HG03378 (cell line): ENCODE data around the gene LTK.

Experiments used
- ATAC-seq: cut with Tn5 transposase; IDR thresholded peaks from one replicate; pipeline ENCODE4 v1.9.1; 2021; ENCODE audit warnings: mild to moderate bottlenecking, moderate library complexity; ENCODE audit not compliant: unreplicated experiment

LTK gene

GRCh38 chr15:41499109-41499851, 14.3 kb downstream of the LTK start:
- no peak for ATAC-seq

DNA sequence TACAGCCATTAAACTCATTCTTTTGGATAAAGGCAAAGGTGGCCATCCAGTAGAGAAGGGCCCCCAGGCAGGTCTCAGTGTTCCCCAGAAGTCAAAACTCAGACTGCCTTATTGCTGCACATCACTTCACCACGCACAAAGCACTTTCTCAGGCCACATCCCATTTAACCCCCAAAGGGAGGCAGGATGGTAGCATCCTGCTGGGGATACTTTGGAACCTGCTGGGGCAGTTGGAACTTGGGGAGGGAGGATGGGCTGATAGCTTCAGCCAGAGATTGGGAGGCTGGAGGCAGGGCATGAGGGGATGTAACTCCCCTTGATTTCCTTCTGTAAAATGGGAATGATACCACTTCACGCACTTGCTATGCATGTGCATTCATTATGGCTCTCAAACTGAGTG, 15.0 kb downstream of the LTK start:
- no peak for ATAC-seq

- ATAC-seq = no peak
These were observed 17.7 kb downstream of the LTK start for GRCh38 chr15:41495736-41496599.

- no peak for ATAC-seq
These were observed 18.5 kb downstream of the LTK start for GRCh38 chr15:41494922-41495735.

- ATAC-seq = no peak
These were observed 19.3 kb downstream of the LTK start for GRCh38 chr15:41494190-41494921.

- ATAC-seq = no peak
These were observed 19.8 kb downstream of the LTK start for GRCh38 chr15:41493902-41494189.

- peak; percentile 60 for ATAC-seq
These were observed 20.3 kb downstream of the LTK start, which contains the start of gene ITPKA for GRCh38 chr15:41493205-41493901. ITPKA (plus strand) TSS chr15:41493874; CDS start chr15:41493928, 54 bp downstream.

GRCh38 chr15:41492597-41493204, 20.9 kb downstream of the LTK start:
- ATAC-seq = no peak

DNA sequence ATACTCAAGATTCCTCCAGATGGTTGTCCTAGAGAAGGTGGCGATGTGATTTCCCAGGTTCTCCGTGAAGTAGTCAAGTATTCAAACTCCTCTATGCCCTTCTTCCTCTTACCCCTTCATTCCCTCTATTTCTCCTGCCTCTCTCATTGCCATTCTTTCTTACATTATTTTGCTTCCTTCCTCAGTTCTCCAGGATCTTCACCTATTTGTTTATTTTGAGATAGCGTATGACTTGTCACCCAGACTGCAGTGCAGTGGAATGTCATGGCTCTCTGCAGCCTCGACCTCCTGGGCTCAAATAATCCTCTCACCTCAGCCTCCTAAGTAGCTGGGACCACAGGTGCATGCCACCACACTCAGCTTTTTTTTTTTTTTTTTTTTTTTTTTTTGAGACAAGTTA, 21.7 kb downstream of the LTK start:
- ATAC-seq = no peak

DNA sequence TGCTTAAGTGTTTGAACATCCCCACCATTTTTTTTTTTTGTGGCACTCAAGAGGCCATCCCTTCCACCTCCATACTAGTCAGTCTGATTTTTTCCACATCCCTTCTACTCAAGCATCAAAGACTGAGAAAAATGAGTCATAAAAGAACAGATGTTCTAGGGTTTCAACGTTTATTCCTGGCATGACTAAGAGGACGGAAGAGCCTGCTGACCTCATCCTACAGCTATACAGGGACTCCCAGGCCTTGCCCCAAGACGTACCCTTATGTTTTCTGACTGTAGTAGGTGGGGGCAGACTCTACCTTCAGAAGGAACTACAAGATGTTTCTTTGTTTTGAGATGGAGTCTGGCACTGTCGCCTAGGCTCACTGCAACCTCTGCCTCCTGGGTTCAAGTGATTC, 23.3 kb downstream of the LTK start:
- no peak for ATAC-seq

- ATAC-seq = no peak
These were observed 24.0 kb downstream of the LTK start for GRCh38 chr15:41489641-41490040.

GRCh38 chr15:41487802-41488201, 25.8 kb downstream of the LTK start:
- no peak for ATAC-seq

- ATAC-seq = no peak
These were observed 26.2 kb downstream of the LTK start for GRCh38 chr15:41487381-41487780.

DNA sequence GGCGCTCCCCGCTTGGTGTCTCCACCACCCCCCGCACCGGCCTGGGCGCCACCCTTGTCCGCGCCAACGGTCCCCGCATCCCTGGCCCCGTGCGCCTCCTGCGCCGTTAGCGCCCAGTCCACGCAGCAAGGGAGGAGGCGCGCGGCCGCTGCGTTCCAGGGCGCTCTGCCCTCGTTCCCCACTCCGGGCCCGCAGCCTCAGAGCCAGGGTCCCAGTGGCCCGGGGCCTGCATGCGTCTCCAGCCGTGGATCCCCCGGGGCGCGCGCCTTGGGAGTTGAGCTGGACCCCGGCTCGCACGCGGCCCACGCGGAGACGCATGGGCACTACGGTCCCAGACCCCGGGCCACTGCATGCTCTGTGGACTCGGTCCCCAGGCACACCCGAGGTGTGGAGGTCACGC, 27.3 kb downstream of the LTK start:
- ATAC-seq = no peak

DNA sequence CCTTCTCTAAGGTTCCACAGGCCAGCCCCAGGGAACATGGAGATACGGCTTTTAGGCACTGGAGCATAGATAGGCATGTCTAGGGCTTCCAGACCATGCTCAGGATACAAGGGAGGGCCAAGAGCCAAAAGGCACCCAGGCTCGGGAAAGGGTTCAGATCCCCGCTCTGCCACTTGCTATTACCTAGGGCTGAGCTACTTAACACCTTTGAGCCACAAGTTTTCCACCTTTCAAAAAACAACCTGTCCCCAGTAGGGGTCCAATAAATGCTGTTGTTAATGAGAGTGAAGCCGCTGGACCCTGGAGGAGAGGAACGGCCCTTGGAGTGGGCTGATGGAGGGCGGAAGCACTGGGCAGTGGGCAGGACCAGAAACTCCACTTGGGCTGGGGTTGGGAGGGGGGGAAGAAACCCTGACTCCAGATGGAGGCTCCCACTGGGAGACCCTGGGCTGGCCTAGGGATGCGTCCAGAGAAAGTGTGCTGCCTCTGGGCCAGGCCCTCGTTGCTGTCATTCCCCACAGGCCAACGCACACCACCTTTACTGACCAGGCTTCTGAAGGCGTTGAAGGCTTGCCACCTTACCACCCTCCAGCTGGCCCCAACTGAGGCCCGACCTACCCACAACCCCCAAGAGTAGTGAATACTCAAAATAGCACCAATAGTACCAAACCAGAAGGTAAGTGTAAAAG, 28.5 kb downstream of the LTK start:
- ATAC-seq = no peak

GRCh38 chr15:41483519-41483918, 30.1 kb downstream of the LTK start:
- no peak for ATAC-seq

- ATAC-seq = peak; percentile 64
These were observed 30.5 kb downstream of the LTK start for GRCh38 chr15:41483115-41483514.

DNA sequence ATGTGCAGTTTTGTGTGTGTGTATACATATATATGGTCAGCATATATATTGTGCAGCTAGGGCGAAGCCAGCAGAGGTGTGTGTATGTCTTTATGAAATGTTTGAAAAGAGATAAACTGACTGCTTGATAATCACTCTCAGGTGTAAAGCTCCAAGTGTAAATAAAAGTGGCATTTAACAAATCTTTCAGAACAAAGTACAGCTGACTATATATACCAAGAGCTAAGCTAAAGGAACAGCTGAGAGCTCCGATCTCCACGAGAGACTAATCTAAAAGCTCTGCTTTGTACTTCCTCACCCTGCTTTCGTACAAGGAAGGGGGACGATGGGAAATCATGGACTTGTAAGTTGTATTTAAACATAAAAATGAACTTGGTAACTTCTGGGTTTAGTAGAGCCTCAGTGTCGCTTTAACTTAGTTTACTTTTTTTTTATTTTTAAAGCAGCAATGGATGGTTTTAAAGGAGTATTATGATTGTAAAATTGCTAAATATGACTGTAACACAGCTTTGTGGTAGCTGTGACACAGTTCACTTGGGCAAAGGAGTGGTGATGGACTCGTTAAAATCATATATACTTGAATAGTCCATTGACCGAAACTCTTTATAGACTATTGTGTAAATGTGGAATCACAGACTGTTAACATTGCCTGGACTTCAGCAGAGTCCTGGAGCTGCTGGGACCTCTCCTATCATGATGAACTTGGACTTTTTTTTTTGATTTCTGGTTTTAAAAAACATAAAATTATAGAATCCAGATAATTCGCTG, 31.3 kb downstream of the LTK start:
- ATAC-seq = no peak
